GM20431 (cell line): ENCODE results near the gene TRIM75.
"Not testable (repeated sequence)": the region's sequence is repeated elsewhere in the genome, so short reads cannot be mapped to it uniquely, and the experiment has no call there.

Source experiments
- in situ Hi-C: fragments of 300-500 bp; cut with MseI, MboI; formaldehyde crosslinking; loops from one replicate; pipeline ENCODE4 v1.15.0; 2020; ENCODE audit warnings: low sequenced_read_pairs; ENCODE audit not compliant: unreplicated experiment

Gene TRIM75

GRCh38 chr4:165070560-165070959 is 16.9 kb downstream of the TRIM75 start:
- in situ Hi-C loops, result no loop called here

GRCh38 chr4:165073346-165073745 is 19.7 kb downstream of the TRIM75 start:
- in situ Hi-C loops, result not testable (repeated sequence)

DNA sequence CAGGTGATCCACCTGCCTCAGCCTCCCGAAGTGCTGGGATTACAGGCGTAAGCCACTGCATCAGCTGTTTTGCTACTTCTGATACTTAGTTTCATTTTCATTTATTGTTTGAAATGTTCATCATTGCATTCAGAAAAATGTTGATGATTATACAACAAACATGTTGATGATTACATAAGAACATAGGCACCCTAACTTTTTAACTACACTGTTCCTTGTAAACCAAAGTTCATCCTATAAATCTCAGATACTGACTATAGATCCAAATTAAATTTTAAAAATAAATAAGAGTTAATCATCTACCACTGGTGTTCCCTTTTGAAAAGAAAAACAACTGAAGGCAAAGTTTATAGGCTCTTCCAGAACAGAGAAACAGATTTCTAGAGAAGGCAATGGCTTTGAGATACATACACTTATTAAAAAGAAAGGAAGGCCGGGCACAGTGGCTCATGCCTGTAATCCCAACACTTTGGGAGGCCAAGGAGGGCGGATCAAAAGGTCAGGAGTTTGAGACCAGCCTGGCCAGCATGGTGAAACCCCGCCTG is 23.4 kb downstream of the TRIM75 start:
- in situ Hi-C loops, result loop anchor here (25.0 kb wide), 1 partner anchor 290 kb away; no protein-coding TSS in a partner anchor

DNA sequence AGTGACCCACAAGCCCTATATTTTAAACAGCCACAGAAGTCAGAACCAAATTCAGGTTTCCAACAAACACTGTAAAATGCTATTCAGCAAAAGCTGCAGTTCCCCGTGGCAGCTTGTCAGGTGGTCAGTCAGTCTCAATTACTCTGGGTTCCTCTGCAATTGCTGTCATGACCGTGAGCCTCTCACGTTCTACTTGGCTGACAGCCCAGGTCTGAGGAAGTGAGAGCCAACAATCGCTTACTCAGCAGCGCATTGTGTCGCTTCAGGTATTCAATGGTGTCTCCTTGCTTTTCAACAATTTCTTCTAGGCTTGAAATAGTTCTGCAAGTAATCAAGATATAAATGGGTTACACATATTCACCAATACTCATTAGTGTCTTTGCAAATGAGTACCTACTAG is 25.8 kb downstream of the TRIM75 start:
- in situ Hi-C loops, result loop anchor here (25.0 kb wide), 1 partner anchor 292 kb away; no protein-coding TSS in a partner anchor

- in situ Hi-C loops, result loop anchor here (25.0 kb wide), 1 partner anchor 297 kb away; no protein-coding TSS in a partner anchor
Observed at GRCh38 chr4:165084787-165085186, 31.1 kb downstream of the TRIM75 start.

DNA sequence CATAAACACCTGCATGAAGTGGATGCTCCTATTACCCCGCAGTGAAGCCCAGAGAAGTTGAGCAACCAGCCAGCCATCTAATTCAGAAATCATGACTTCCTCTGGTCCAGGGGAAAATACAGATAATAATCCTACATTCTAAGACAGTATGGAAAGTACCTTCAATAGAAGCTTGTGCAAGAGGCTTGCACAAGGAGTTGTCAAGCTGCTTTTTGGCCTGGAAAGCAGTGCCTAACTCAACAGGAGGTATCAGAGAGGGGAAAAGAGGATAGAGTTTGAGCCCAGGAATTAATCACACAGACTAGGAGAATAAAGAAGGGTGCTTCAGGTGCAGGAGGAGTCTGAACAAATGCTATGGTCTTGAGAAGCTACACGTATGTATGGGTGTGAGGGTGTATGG is 32.3 kb downstream of the TRIM75 start:
- in situ Hi-C loops, result loop anchor here (25.0 kb wide), 1 partner anchor 299 kb away; no protein-coding TSS in a partner anchor

GRCh38 chr4:165088366-165088765 is 34.7 kb downstream of the TRIM75 start:
- in situ Hi-C loops, result loop anchor here (25.0 kb wide), 1 partner anchor 301 kb away; no protein-coding TSS in a partner anchor

- in situ Hi-C loops, result loop anchor here (25.0 kb wide), 1 partner anchor 305 kb away; no protein-coding TSS in a partner anchor
Observed at GRCh38 chr4:165092187-165092586, 38.5 kb downstream of the TRIM75 start.

- in situ Hi-C loops, result loop anchor here (25.0 kb wide), 1 partner anchor 308 kb away; no protein-coding TSS in a partner anchor
Observed at GRCh38 chr4:165094873-165095272, 41.2 kb downstream of the TRIM75 start.

- in situ Hi-C loops, result loop anchor here (25.0 kb wide), 1 partner anchor 308 kb away; no protein-coding TSS in a partner anchor
Observed at GRCh38 chr4:165095291-165095690, 41.6 kb downstream of the TRIM75 start.

GRCh38 chr4:165096776-165097175 is 43.1 kb downstream of the TRIM75 start:
- in situ Hi-C loops, result loop anchor here (25.0 kb wide), 1 partner anchor 309 kb away; no protein-coding TSS in a partner anchor

DNA sequence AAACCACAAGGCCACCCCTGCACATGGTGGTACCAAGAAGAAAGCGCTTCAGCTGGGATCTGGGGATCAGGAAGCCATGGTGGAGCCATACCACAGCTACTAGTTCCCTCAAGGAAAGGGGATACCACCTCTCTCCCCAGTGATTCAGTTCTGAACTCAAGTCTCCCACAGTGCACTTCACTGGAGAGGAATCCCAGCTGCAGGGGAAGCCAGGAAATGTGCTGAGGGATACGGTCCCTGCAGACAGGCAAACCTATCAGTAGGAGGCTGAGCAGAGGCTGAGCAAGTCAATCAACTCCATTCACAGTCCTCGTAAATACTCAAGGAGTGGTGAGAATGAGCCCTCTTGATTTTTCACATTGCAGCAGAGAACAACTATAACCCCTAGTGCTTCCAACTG is 48.0 kb downstream of the TRIM75 start:
- in situ Hi-C loops, result no loop called here

- in situ Hi-C loops, result no loop called here
Observed at GRCh38 chr4:165106518-165106917, 52.9 kb downstream of the TRIM75 start.
